GM23338 (cell line): ENCODE data around the gene GATAD2A. TPM values are rescaled to one million over a fixed set of nuclear protein-coding genes. Genes with fewer than 3 reads are reported as not detected.

Source experiments
- ATAC-seq: fragments of 200-7000 bp; cut with Tn5 transposase; 3 replicates; pipeline ENCODE4 v1.9.1; 2020
- DNase-seq: peaks from one replicate; pipeline ENCODE4 v3.0.0-alpha.2; 2015; ENCODE audit warnings: low spot score
- H2AFZ ChIP-seq: fragments of 200-600 bp; sonication (generic); 2 replicates; pipeline ENCODE4 v1.8.0; 2016; ENCODE audit warnings: antibody characterized with exemption, mild to moderate bottlenecking, moderate library complexity
- H3F3A ChIP-seq: fragments of 200-600 bp; sonication (generic); replicated peaks from 2 replicates; pipeline ENCODE4 v1.8.0; 2017; ENCODE audit warnings: antibody characterized with exemption, mixed run types, low read depth
- H3K27ac ChIP-seq: fragments of 200-600 bp; sonication (generic); 2 replicates; pipeline ENCODE4 v1.6.1; 2016; ENCODE audit warnings: low read depth
- H3K27me3 ChIP-seq: fragments of 200-600 bp; sonication (generic); 2 replicates; pipeline ENCODE4 v1.8.0; 2016; ENCODE audit warnings: mild to moderate bottlenecking, mixed run types, moderate library complexity; ENCODE audit not compliant: insufficient read depth
- H3K36me3 ChIP-seq: fragments of 200-600 bp; sonication (generic); 2 replicates; pipeline ENCODE4 v1.8.0; 2016; ENCODE audit warnings: mild to moderate bottlenecking; ENCODE audit not compliant: insufficient read depth
- H3K4me1 ChIP-seq: fragments of 200-600 bp; sonication (generic); 2 replicates; pipeline ENCODE4 v1.8.0; 2016; ENCODE audit warnings: mild to moderate bottlenecking, moderate library complexity; ENCODE audit not compliant: insufficient read depth
- H3K4me2 ChIP-seq: fragments of 200-600 bp; sonication (generic); 2 replicates; pipeline ENCODE4 v1.7.1; 2017; ENCODE audit warnings: mixed run types
- H3K4me3 ChIP-seq: fragments of 200-600 bp; sonication (generic); 2 replicates; pipeline ENCODE4 v1.6.1; 2016; ENCODE audit warnings: mixed run types
- H3K79me2 ChIP-seq: fragments of 200-600 bp; sonication (generic); replicated peaks from 2 replicates; pipeline ENCODE4 v1.8.0; 2017; ENCODE audit warnings: mild to moderate bottlenecking; ENCODE audit not compliant: insufficient read depth
- H3K9me2 ChIP-seq: fragments of 200-600 bp; sonication (generic); 2 replicates; pipeline ENCODE4 v1.8.0; 2017; ENCODE audit not compliant: insufficient read depth
- H4K20me1 ChIP-seq: fragments of 200-600 bp; sonication (generic); replicated peaks from 2 replicates; pipeline ENCODE4 v1.8.0; 2017; ENCODE audit warnings: mild to moderate bottlenecking; ENCODE audit not compliant: insufficient read depth
- H3K27ac Mint-ChIP-seq: 2 replicates; pipeline ENCODE4 v1.8.0; 2020; ENCODE audit warnings: inconsistent platforms, mild to moderate bottlenecking, moderate library complexity, mixed read lengths
- H3K27me3 Mint-ChIP-seq: 3 replicates; pipeline ENCODE4 v1.8.0; 2022; ENCODE audit warnings: low read depth, mild to moderate bottlenecking, moderate library complexity, mixed read lengths, inconsistent platforms; ENCODE audit not compliant: insufficient read depth, poor library complexity
- H3K36me3 Mint-ChIP-seq: 3 replicates; pipeline ENCODE4 v1.8.0; 2021; ENCODE audit warnings: low read depth, mild to moderate bottlenecking, inconsistent platforms, moderate library complexity, mixed read lengths
- H3K4me1 Mint-ChIP-seq: 3 replicates; pipeline ENCODE4 v1.8.0; 2020; ENCODE audit warnings: mild to moderate bottlenecking, inconsistent platforms, mixed read lengths
- H3K4me3 Mint-ChIP-seq: 3 replicates; pipeline ENCODE4 v1.8.0; 2021; ENCODE audit warnings: moderate library complexity, mild to moderate bottlenecking, inconsistent platforms, mixed read lengths
- H3K9me3 Mint-ChIP-seq: 3 replicates; pipeline ENCODE4 v1.8.0; 2020; ENCODE audit warnings: moderate library complexity, mild to moderate bottlenecking, inconsistent platforms, mixed read lengths
- CREB1 ChIP-seq: fragments of 250-450 bp; sonication (Bioruptor Pico); IDR thresholded peaks from 2 replicates; pipeline ENCODE4 v1.5.0; 2020; ENCODE audit warnings: low read depth, mild to moderate bottlenecking, moderate library complexity
- EZH2 ChIP-seq: fragments of 200-600 bp; sonication (generic); IDR thresholded peaks from one replicate; pipeline ENCODE4 v1.8.0; 2017; ENCODE audit warnings: antibody characterized with exemption, mild to moderate bottlenecking, low read depth; ENCODE audit not compliant: unreplicated experiment
- EZH2phosphoT487 ChIP-seq: fragments of 200-600 bp; sonication (generic); IDR thresholded peaks from one replicate; pipeline ENCODE4 v1.8.1; 2018; ENCODE audit warnings: antibody characterized with exemption; ENCODE audit not compliant: unreplicated experiment
- JUNB ChIP-seq: IDR thresholded peaks from one replicate; pipeline ENCODE4 v1.6.1; 2016; ENCODE audit warnings: antibody characterized with exemption; ENCODE audit not compliant: unreplicated experiment
- NANOG ChIP-seq: IDR thresholded peaks from 2 replicates; pipeline ENCODE4 v1.6.1; 2016; ENCODE audit warnings: antibody characterized with exemption, borderline replicate concordance
- POLR2AphosphoS5 ChIP-seq: IDR thresholded peaks from 2 replicates; pipeline ENCODE4 v1.6.1; 2016; ENCODE audit warnings: antibody characterized with exemption, low read depth
- STAT1 ChIP-seq: IDR thresholded peaks from one replicate; pipeline ENCODE4 v1.6.1; 2016; ENCODE audit warnings: antibody characterized with exemption; ENCODE audit not compliant: unreplicated experiment
- ZNF114 ChIP-seq: fragments of 250-450 bp; sonication (Bioruptor Pico); IDR thresholded peaks from 2 replicates; pipeline ENCODE4 v1.5.0; 2020; ENCODE audit warnings: mild to moderate bottlenecking, moderate library complexity
- polyA plus RNA-seq: library from polyadenylated mRNA; unstranded; fragments of >200 nt; fragmentation: Nextera tagmentation; extraction: Ambion mirVana; gene quantifications from 2 replicates; pipeline ENCODE4 v1.2.1, GENCODE V29; 2016
- total RNA-seq: library from RNA; depleted of rRNA; stranded (reverse); fragments of >200 nt; shearing (Covaris generic); gene quantifications from 2 replicates; pipeline ENCODE4 v1.2.3, GENCODE V29; 2014
- TF ChIP-seq, protein P1 (sequence below): fragments of 250-450 bp; sonication (Bioruptor Pico); IDR thresholded peaks from 2 replicates; pipeline ENCODE4 v1.5.0; 2020; ENCODE audit warnings: mild to moderate bottlenecking, moderate library complexity
- TF ChIP-seq, protein P2 (sequence below): IDR thresholded peaks from one replicate; pipeline ENCODE4 v1.6.1; 2018; ENCODE audit warnings: antibody characterized with exemption; ENCODE audit not compliant: unreplicated experiment
- TF ChIP-seq, protein P3 (sequence below), 2 experiments: fragments of 200-600 bp in 1 of 2; sonication (generic) in 1 of 2; conservative IDR thresholded peaks; 2 replicates each; pipeline versions ENCODE4 v1.5.1 to v1.6.1; 2016 to 2017; ENCODE audit warnings: antibody characterized with exemption in 2 of 2, low read depth in 2 of 2, mild to moderate bottlenecking in 2 of 2, moderate library complexity in 1 of 2
- TF ChIP-seq, protein P4 (sequence below): IDR thresholded peaks from 2 replicates; pipeline ENCODE4 v1.6.1; 2016; ENCODE audit warnings: antibody characterized with exemption

GATAD2A gene
- total and polyA plus RNA-seq, 2 experiments from 2014 or later: 40.0 to 151 TPM

DNA sequence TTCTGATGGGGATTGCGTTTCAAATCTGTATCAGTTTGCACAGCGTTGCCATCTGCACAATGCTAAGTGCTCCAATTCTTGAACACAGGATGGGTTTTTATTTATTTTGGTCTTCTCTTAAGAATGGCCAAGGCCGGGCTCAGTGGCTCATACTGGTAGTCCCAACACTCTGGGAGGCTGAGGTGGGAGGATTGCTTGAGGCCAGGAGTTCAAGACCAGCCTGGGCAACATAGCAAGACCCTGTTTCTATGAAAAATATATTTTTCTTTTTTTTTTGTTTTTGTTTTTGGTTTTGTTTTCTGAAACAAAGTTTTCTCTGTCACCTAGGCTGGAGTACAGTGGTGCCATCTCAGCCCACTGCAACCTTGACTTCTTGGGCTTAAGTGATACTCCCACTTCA is 117.7 kb downstream of the GATAD2A start:
- no peak for ATAC-seq
- peaks cover 51% of the 10 kb centered on the region for H3K36me3 Mint-ChIP-seq
- no peak overlapping the region for H3K4me3 ChIP-seq
- no peak overlapping the region for H3K4me2 ChIP-seq
- peaks cover 6% of the 10 kb centered on the region for H3K27me3 Mint-ChIP-seq
- H2AFZ ChIP-seq: no peak overlapping the region
- TF ChIP-seq EZH2phosphoT487: no peak
- no peak for TF ChIP-seq NANOG
- TF ChIP-seq, protein P1, sequence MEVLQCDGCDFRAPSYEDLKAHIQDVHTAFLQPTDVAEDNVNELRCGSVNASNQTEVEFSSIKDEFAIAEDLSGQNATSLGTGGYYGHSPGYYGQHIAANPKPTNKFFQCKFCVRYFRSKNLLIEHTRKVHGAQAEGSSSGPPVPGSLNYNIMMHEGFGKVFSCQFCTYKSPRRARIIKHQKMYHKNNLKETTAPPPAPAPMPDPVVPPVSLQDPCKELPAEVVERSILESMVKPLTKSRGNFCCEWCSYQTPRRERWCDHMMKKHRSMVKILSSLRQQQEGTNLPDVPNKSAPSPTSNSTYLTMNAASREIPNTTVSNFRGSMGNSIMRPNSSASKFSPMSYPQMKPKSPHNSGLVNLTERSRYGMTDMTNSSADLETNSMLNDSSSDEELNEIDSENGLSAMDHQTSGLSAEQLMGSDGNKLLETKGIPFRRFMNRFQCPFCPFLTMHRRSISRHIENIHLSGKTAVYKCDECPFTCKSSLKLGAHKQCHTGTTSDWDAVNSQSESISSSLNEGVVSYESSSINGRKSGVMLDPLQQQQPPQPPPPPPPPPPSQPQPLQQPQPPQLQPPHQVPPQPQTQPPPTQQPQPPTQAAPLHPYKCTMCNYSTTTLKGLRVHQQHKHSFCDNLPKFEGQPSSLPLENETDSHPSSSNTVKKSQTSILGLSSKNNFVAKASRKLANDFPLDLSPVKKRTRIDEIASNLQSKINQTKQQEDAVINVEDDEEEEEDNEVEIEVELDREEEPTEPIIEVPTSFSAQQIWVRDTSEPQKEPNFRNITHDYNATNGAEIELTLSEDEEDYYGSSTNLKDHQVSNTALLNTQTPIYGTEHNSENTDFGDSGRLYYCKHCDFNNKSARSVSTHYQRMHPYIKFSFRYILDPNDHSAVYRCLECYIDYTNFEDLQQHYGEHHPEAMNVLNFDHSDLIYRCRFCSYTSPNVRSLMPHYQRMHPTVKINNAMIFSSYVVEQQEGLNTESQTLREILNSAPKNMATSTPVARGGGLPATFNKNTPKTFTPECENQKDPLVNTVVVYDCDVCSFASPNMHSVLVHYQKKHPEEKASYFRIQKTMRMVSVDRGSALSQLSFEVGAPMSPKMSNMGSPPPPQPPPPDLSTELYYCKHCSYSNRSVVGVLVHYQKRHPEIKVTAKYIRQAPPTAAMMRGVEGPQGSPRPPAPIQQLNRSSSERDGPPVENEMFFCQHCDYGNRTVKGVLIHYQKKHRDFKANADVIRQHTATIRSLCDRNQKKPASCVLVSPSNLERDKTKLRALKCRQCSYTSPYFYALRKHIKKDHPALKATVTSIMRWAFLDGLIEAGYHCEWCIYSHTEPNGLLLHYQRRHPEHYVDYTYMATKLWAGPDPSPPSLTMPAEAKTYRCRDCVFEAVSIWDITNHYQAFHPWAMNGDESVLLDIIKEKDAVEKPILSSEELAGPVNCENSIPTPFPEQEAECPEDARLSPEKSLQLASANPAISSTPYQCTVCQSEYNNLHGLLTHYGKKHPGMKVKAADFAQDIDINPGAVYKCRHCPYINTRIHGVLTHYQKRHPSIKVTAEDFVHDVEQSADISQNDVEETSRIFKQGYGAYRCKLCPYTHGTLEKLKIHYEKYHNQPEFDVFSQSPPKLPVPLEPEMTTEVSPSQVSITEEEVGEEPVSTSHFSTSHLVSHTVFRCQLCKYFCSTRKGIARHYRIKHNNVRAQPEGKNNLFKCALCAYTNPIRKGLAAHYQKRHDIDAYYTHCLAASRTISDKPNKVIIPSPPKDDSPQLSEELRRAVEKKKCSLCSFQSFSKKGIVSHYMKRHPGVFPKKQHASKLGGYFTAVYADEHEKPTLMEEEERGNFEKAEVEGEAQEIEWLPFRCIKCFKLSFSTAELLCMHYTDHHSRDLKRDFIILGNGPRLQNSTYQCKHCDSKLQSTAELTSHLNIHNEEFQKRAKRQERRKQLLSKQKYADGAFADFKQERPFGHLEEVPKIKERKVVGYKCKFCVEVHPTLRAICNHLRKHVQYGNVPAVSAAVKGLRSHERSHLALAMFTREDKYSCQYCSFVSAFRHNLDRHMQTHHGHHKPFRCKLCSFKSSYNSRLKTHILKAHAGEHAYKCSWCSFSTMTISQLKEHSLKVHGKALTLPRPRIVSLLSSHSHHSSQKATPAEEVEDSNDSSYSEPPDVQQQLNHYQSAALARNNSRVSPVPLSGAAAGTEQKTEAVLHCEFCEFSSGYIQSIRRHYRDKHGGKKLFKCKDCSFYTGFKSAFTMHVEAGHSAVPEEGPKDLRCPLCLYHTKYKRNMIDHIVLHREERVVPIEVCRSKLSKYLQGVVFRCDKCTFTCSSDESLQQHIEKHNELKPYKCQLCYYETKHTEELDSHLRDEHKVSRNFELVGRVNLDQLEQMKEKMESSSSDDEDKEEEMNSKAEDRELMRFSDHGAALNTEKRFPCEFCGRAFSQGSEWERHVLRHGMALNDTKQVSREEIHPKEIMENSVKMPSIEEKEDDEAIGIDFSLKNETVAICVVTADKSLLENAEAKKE (CRISPR knock-in tag): no peak
- TF ChIP-seq, protein P2, sequence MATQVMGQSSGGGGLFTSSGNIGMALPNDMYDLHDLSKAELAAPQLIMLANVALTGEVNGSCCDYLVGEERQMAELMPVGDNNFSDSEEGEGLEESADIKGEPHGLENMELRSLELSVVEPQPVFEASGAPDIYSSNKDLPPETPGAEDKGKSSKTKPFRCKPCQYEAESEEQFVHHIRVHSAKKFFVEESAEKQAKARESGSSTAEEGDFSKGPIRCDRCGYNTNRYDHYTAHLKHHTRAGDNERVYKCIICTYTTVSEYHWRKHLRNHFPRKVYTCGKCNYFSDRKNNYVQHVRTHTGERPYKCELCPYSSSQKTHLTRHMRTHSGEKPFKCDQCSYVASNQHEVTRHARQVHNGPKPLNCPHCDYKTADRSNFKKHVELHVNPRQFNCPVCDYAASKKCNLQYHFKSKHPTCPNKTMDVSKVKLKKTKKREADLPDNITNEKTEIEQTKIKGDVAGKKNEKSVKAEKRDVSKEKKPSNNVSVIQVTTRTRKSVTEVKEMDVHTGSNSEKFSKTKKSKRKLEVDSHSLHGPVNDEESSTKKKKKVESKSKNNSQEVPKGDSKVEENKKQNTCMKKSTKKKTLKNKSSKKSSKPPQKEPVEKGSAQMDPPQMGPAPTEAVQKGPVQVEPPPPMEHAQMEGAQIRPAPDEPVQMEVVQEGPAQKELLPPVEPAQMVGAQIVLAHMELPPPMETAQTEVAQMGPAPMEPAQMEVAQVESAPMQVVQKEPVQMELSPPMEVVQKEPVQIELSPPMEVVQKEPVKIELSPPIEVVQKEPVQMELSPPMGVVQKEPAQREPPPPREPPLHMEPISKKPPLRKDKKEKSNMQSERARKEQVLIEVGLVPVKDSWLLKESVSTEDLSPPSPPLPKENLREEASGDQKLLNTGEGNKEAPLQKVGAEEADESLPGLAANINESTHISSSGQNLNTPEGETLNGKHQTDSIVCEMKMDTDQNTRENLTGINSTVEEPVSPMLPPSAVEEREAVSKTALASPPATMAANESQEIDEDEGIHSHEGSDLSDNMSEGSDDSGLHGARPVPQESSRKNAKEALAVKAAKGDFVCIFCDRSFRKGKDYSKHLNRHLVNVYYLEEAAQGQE: no peak
- TF ChIP-seq, protein P3, sequence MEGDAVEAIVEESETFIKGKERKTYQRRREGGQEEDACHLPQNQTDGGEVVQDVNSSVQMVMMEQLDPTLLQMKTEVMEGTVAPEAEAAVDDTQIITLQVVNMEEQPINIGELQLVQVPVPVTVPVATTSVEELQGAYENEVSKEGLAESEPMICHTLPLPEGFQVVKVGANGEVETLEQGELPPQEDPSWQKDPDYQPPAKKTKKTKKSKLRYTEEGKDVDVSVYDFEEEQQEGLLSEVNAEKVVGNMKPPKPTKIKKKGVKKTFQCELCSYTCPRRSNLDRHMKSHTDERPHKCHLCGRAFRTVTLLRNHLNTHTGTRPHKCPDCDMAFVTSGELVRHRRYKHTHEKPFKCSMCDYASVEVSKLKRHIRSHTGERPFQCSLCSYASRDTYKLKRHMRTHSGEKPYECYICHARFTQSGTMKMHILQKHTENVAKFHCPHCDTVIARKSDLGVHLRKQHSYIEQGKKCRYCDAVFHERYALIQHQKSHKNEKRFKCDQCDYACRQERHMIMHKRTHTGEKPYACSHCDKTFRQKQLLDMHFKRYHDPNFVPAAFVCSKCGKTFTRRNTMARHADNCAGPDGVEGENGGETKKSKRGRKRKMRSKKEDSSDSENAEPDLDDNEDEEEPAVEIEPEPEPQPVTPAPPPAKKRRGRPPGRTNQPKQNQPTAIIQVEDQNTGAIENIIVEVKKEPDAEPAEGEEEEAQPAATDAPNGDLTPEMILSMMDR (conservative IDR thresholded peaks at IDR 0.05; ENCODE audit: low read depth in 2 of 2): no peak
- no peak for TF ChIP-seq JUNB
- no peak for TF ChIP-seq ZNF114 (CRISPR knock-in tag)
- no peak for TF ChIP-seq CREB1 (CRISPR knock-in tag)
- TF ChIP-seq EZH2: no peak
- TF ChIP-seq STAT1: no peak
- TF ChIP-seq, protein P4, sequence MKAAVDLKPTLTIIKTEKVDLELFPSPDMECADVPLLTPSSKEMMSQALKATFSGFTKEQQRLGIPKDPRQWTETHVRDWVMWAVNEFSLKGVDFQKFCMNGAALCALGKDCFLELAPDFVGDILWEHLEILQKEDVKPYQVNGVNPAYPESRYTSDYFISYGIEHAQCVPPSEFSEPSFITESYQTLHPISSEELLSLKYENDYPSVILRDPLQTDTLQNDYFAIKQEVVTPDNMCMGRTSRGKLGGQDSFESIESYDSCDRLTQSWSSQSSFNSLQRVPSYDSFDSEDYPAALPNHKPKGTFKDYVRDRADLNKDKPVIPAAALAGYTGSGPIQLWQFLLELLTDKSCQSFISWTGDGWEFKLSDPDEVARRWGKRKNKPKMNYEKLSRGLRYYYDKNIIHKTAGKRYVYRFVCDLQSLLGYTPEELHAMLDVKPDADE: no peak
- no peak for TF ChIP-seq POLR2AphosphoS5
- no peak overlapping the region for H3K4me3 Mint-ChIP-seq
- no peak overlapping the region for H3K27ac ChIP-seq
- H3K27ac Mint-ChIP-seq: no peak overlapping the region
- DNase-seq: no peak
- H3K9me2 ChIP-seq: no peaks in the 10 kb centered on the region
- peaks cover 6% of the 10 kb centered on the region; the same call in 1 of the 2 replicates for H3K4me1 ChIP-seq
- H3K36me3 ChIP-seq: peaks cover 9% of the 10 kb centered on the region; the same call in 1 of the 2 replicates
- peaks cover 14% of the 10 kb centered on the region for H3K4me1 Mint-ChIP-seq
- H3K79me2 ChIP-seq: peaks cover 71% of the 10 kb centered on the region
- H4K20me1 ChIP-seq: peaks cover 39% of the 10 kb centered on the region
- H3K27me3 ChIP-seq: no peaks in the 10 kb centered on the region
- H3F3A ChIP-seq: peaks cover 11% of the 10 kb centered on the region; the same call in 1 of the 2 replicates
- no peaks in the 10 kb centered on the region; the same call in 2 of the 3 replicates for H3K9me3 Mint-ChIP-seq
